GM13977 (cell line): ENCODE data around the gene DGKG.

Experiments used
- DNase-seq: peaks from one replicate; pipeline ENCODE4 v3.0.0; 2012; ENCODE audit warnings: low spot score
- CTCF ChIP-seq: IDR thresholded peaks from 2 replicates; pipeline ENCODE4 v1.5.1; 2012; ENCODE audit warnings: mild to moderate bottlenecking, control low read depth; ENCODE audit not compliant: insufficient read depth; ENCODE audit errors: extremely low read depth, missing control alignments
- in situ Hi-C: fragments of 300-500 bp; cut with MboI; formaldehyde crosslinking; loops from one replicate; pipeline ENCODE4 v1.12.0; 2022; ENCODE audit warnings: low sequenced_read_pairs, low pct_unique_long_range_greater_than_20kb, mixed read lengths, inconsistent platforms; ENCODE audit not compliant: unreplicated experiment

Gene DGKG

DNA sequence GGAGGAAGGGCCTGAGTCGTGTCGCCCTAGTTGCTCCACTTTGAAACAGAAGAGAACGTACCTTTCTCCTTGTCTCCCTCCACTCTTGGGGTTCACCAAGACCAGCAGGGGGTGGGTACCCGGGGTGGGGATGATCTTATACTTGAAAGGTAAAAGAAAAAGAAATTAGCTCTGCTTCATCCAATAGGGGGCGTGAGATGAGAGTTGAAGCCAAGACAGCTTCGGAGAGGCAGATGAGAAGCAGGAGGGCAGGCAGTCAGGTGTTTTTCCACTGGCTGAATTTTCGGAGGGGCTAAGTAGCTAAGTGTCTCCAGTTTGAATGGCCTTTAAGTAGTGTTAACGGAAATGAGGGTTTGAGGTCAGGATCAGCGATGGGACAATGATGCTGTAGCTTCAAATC, 100.4 kb downstream of the DGKG start:
- peak; percentile 57 for TF ChIP-seq CTCF
- in situ Hi-C loops = loop anchor here (5.0 kb wide), 1 partner anchor 276 kb away; no protein-coding TSS in a partner anchor
- DNase-seq = peak; percentile 42

- no peak for TF ChIP-seq CTCF
- no peak for DNase-seq
- in situ Hi-C loops = loop anchor here (5.0 kb wide), 1 partner anchor 277 kb away; no protein-coding TSS in a partner anchor
These were observed 101.3 kb downstream of the DGKG start for GRCh38 chr3:186260726-186261125.

GRCh38 chr3:186259612-186260383, 102.2 kb downstream of the DGKG start:
- DNase-seq = peak; percentile 79
- TF ChIP-seq CTCF = peak; percentile 98
- in situ Hi-C loops = loop anchor here (5.0 to 10.0 kb wide), 2 partner anchors 275 to 278 kb away; no protein-coding TSS in a partner anchor

DNA sequence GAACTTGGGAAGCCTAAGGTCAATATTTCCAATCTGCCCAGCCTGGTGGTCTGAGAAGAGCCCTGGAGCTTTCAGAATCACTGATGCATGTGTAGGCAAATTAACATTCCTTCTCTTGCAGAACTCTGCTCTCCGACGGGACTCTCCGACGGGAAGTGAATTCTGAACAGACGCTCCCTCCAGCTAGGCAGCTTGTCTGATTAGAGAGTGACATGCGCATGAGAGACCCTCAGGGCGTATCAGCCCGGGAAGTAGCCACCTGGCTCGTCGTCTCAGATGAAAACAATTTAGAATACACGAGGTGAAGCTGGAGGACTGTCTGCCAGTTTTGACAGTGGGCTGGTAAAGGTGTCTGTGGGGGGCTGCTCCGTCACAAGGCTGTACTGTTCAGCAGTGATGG, 103.1 kb downstream of the DGKG start:
- no peak for DNase-seq
- in situ Hi-C loops = loop anchor here (10.0 kb wide), 1 partner anchor 274 kb away; no protein-coding TSS in a partner anchor
- no peak for TF ChIP-seq CTCF

GRCh38 chr3:186257866-186258265, 104.2 kb downstream of the DGKG start:
- TF ChIP-seq CTCF = no peak
- in situ Hi-C loops = loop anchor here (10.0 kb wide), 1 partner anchor 273 kb away; no protein-coding TSS in a partner anchor
- no peak for DNase-seq

DNA sequence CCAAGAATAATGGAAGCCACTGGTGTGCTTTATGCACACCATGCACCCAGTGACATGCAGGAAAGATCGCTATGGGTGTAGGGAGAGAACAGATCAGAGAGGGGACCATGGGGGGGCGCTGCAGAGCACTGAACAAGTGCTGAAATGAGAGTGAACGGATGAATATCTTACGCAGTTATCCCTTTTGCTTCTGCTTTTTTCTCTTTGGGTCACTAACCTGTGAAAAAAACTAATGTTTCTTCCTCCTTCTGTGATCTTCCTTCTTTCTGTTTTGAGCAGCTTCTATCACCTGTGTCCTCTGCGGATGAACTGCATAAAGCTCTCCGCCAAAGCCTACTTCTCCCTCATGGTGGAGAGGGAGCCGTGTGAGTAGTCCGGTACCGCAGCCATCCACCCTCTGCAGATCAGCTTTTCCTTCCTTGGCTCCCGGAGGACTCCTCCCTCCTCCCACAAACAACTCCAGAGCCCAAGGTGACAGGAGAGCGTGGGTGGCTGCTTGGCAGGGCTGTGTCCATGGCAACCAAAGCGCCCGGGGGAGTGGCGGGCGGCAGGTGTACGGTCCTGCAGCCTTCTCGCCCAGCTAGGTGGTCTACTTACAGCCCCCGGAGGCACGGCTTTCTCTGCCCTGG, 106.2 kb downstream of the DGKG start:
- peak; percentile 63 for TF ChIP-seq CTCF
- in situ Hi-C loops = loop anchor here (10.0 kb wide), 1 partner anchor 271 kb away; no protein-coding TSS in a partner anchor
- DNase-seq = peak; percentile 65
